Sigmoid colon (tissue), 4 donors: ENCODE measurements around the gene FBXO21.

Experiments
- CTCF ChIP-seq, 4 experiments: fragments of 450-650 bp in 3 of 4; fragments of 200-600 bp in 1 of 4; IDR thresholded peaks; one replicate each; pipeline ENCODE4 v1.5.1; 2016 to 2019; ENCODE audit warnings: antibody characterized with exemption in 4 of 4, mild to moderate bottlenecking in 3 of 4, moderate library complexity in 2 of 4
- EP300 ChIP-seq, 4 donors: sonication (generic); formaldehyde crosslinking; IDR thresholded peaks; one replicate each; pipeline ENCODE4 v1.6.1; 2017; ENCODE audit warnings: antibody characterized with exemption in 4 of 4
- POLR2A ChIP-seq, 2 donors: fragments of 450-650 bp; IDR thresholded peaks; one replicate each; pipeline ENCODE4 v1.6.1; 2016; ENCODE audit warnings: antibody characterized with exemption in 2 of 2, mild to moderate bottlenecking in 2 of 2, moderate library complexity in 2 of 2

GRCh38 chr12:117111821-117112595, 78.3 kb downstream of the FBXO21 start:
- TF ChIP-seq POLR2A (IDR thresholded peaks at IDR 0.05) (no peak), EP300 (IDR thresholded peaks at IDR 0.05) (no peak), CTCF (IDR thresholded peaks at IDR 0.05) (no peak)
